H4 (cell line): ENCODE measurements around the gene ERBB4. TPM values are rescaled to one million over a fixed set of nuclear protein-coding genes. Genes with fewer than 3 reads are reported as not detected.
"Not testable (repeated sequence)": the region's sequence is repeated elsewhere in the genome, so short reads cannot be mapped to it uniquely, and the experiment has no call there.

ENCODE experiments used
- DNase-seq: peaks from one replicate; pipeline ENCODE4 v3.0.0-alpha.2; 2015; ENCODE audit warnings: low spot score
- total RNA-seq: library from RNA; depleted of rRNA; stranded (reverse); fragments of >200 nt; shearing (Covaris generic); gene quantifications from 2 replicates; pipeline ENCODE4 v1.2.3, GENCODE V29; 2014

Gene ERBB4
- total RNA-seq, 1 experiment from 2014 or later = 0.33 TPM

DNA sequence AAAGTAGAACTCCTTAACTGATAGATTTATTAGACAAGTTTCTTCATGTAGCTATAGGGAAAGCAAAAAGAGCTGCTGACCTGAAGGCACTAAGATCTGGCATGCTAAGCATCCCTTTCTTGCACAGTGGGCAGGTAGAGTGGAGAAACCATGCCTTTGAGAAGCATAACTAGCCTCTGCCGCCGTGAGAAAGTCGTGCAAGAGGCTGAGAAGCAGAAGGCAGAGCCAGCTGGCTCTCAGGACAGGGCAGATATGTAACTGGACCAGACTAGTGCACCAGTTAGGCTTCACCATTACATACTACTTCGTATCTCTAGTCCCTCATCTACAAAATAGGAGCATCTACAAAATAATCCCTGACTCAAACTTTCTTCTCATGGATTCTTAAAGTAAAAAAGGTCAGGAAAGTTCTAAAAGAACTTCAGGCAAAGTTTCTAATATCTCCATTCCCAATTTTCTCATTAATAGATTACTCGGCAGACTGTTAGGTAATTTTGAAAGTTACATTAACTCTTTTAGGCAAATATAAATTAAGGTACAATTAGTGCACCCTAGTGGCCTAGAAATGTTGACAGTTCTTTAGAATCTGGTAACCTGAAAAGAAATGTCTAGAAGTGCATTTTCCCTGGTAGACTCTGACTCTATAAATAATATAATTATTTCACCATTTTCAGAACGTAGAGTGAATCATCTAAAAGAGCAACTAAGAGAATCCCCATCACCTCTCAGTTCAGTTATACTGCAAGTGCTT lies 10.3 kb downstream of the ERBB4 start:
- DNase-seq = no peak

DNA sequence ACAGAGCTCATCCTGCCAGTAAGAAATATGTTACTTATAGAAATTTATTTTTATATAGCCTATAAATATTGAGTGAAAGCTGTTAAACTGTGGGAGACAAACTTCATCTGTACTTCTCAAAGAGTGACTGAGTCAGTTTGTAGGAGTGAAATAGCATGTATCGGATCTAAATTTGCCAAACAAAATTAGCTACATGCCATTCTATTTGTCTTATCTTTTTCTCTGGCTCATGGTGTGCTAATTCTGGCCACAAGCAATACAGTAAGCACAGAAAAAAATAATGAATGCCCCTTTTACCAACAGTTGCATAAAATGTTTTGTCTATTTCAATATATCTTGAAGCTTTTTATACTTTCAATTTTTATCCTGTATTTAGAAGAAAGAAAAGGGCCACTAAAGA lies 12.5 kb downstream of the ERBB4 start:
- no peak for DNase-seq

DNA sequence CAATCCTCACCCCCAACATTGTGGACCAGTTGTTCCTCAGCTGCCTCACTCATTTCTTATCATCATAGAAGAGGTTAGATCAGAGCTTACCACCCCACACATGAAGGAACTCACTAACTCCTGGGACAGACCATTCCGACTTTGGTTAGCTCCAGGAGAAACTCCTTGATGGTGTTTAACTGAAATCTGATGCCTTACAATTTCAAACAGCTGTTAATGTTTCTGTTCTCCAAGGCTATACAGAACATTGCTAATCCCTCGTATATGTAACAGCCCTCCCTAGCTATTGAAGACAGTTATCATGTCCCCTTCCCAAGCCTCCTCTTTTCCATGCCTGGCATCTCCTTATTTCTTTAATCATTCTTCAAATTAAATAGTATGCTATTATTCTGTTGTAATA lies 14.8 kb downstream of the ERBB4 start:
- no peak for DNase-seq

DNA sequence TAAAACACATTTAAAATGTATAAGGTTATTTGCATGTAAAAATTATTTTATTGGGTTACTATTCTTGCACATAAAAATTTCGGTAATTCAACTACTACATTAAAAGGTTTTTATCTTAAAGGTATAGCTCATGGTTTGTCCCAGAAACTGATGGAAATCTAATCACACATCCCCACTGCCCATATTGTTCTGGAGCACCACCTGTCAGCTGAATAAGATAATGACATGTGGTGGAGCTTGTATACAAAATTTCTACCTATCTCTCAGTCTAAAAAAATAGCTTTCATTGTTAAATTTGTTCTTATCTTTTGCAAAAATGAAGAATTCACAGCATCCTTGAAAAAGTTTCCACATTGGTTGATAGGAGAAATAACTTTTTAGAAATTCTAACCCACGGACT lies 18.3 kb downstream of the ERBB4 start:
- DNase-seq = peak; percentile 25

DNA sequence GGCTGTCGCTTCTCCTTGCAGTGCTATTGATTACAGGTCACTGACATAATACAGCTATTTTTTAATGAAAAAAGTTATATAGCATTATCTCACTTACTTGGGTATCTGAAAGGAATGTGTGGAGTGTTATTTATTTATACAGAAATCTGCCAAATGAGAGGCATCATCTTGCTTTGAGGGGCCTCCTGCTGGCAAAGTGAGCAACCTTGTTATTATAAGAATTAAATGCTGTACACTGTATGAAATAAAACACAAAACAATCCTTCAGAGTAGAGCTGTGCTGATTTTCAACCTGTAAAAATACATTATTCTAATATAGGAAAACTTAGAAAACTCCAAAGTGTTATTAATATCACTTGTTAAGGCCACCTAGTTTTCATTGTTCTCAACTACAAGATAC lies 20.9 kb downstream of the ERBB4 start:
- no peak for DNase-seq

DNA sequence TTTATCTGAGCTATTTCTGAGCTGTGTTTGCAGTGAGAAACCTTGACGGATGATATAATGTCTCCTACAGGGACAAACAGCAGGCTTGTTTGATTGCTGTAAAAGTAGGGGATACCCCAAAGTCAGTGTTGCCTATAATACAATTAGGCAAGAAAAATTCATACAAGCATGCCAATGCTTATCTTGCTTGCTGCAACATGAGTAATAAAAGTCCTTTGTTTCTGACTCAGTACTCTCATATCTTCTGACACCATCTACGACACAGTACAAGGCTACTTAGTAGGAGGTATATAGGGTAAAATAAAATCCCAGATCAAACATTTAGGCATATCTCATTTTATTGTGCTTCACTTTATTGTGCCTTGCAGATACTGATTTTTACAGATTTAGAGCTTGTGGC lies 33.0 kb downstream of the ERBB4 start:
- no peak for DNase-seq

DNA sequence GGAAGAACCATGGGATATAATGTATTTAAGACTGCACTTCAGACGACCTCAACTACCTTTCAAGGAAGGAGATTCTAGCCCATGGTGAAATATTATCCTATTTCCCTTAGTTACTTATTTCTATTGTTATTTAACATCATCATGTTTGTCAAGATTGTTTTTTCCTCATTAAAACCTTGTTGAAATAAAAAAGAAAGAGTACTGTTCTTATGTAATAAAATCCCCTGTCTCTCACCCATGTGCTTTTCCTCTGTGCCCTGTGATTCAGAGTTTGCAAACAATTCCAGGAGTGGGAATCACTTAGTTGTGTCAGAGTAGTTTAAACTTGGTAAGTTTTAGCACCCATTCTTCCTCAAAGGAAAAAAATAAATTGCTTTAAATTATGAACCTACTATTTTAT lies 43.6 kb downstream of the ERBB4 start:
- DNase-seq = no peak

DNA sequence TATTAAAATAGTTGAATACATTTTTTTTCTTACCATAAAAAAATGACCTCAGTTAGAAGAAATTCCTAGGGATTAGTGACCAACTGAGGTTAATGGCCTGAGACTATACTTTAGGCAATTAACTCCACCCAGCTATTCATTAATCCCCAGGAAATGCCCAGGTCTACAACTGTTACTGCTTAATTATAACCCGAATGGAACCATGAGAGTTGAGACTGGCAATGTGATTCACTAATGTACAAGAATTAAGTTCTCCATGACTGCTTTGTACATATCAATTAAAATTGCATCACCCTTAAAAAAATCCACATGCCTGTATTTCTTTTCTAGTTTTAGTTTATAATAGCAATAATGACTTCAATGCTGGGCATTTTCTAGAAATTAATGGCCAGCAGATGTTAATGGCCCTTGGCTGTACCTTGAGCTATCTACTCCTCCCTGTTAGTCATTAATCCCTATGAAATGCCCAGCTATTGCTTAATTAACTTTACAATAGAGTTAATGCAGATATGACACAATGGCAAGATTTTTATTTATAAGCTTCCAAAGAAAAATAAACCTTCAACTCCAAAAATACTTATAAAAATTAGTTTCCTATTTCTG lies 44.1 kb downstream of the ERBB4 start:
- DNase-seq = no peak

DNA sequence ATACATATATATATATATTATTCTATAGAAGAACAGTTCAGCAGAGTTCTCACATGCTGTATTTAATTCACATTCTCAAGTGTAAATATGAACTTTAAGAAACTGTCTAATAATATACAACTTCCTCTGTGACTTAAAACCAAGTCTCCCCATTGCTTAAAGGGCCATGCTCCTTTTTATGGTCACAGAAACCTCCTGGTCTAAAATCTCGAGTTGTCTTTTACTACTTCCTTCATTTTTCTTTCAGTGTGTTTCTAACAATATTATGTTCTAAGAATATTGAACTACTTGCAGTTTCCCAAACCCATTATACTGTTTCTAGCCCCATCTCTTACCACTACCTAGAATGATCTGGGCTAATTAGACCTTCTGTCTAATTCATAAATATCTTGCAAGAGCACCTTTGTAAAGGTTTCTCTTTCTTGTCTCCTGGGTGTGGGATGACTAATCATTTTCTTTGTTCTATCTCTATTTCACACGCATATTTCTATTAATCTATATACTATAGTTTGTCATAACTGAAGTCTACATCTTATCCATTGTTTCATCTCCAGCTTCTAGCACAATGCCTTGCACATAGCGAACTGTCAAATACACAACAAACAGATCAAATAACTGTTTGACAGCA lies 48.8 kb downstream of the ERBB4 start:
- no peak for DNase-seq

DNA sequence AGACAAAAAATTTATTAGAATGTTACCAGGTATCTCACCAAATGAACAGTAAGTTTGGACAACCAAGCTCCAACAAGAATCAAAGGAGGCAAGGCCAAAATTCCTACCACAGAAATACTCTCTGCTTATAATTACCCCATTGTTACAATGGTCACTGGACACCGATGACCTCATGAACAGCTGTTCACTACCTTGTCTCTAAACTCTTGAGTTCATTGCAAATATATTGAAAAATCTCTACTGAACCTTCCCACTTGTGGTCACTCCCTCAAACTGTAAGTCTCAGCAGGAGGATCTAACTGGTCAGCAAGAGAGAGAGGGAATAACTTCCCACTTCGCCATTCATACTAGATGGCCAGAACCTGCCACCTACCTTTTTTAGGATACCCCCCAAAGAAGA lies 50.0 kb downstream of the ERBB4 start:
- no peak for DNase-seq

DNA sequence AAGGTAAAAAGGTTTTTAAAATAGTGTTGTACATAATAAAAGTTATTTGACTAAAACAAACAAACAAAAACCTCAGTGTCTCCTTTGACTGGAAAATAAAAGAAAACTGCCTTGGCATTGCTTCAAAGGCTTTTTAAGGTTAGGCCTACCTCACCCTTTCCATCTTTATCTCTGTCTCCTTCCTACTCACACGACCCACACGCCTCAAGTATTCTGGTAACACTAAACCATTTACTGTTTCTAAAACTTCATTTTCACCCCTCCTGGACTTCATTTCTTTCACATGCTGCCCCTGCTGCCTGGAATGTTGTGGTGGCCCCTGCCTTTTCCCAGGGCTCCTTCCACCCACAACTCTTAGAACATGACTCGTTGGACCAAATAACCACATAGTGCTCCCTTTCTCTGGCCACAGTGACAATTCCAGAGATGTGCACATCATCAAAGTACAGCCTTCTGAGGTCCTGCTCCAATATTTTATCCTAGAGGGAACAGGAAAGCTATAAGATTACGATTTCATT lies 54.0 kb downstream of the ERBB4 start:
- no peak for DNase-seq

DNA sequence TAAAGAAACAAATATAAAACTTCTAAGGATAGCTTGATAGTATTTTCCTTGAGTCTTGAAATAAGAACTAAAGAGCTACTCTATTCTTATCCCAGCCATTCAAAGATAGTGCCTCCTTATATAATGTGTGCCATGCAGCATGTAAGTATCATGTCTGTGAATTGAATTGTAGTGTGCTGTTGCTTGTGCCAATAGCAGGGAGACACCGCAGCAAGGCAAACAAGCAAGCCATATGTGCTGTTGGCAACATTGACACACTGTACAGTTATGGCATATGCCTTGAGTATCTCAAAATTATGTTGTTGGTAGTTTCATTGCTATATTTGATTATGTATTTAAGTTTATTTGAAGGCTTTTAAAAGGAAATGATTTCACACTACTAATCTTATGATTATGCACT lies 58.2 kb downstream of the ERBB4 start:
- DNase-seq = no peak

DNA sequence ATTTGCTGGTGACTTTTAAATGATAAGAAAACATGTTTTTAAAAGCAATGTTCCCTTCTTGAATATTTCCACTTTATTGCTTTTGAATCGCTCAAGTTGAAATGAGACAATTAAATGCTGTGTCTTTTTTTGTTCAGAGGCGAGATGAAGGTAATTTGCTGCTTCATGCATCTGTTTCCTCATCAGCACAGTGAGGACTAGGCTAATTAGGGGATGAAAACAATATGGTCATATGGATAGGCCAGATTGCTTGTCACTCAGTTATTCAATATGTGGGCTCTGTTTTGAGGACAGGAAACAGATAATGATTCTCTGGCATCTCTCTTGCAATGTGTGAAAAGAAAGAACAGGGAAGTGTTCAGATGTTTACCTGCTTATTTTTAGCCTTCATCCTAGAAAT lies 61.0 kb downstream of the ERBB4 start:
- no peak for DNase-seq

DNA sequence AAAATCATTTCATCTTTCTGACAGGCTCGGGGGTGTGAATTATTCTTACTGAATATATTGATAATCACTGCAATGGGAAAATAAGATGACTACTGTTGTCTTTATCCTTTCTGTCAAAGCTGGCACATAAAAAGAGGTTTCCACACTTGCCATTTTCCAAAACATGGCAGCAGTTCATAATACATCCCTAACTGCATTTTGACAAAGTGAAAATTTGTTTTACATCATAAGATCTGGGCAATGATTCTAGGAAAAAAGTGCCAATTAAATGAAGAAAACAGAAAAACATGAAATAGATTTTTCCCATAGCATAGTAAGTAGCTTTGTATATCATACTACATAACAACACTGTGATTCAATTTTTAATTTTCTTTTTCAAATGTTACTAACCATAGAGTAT lies 65.4 kb downstream of the ERBB4 start:
- no peak for DNase-seq

DNA sequence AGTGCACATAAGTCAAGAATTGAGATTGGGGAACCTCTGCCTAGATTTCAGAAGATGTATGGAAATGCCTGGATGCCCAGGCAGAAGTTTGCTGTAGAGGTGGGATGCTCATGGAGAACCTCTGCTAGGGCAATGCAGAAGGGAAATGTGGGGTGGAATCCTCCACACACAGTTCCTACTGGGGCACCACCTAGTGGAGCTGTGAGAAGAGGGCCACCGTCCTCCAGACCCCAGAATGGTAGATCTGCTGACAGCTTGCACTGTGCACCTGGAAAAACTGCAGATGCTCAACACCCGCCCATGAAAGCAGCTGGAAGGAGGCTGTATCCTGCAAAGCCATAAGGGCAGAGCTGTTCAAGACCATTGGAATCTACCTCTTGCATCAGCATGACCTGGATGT lies 71.1 kb downstream of the ERBB4 start:
- not testable (repeated sequence) for DNase-seq

DNA sequence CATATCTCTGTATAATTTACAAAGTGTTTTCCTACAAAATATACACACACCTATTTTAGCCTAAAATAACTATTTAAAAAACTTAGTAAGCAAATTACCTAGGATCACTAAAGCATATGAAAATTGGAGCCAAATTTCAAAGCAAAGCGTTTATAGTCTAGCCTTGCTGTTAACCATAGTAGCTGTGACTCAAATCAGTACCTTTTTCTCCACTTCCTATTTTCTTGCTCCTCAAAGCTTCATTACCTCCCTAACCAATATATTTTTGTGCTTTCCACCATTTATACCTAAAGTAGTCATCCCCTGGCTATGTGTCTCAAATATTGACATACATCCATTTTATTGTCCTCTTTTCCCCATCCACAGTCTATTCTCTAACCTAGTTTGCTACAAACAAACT lies 73.1 kb downstream of the ERBB4 start:
- DNase-seq = no peak

DNA sequence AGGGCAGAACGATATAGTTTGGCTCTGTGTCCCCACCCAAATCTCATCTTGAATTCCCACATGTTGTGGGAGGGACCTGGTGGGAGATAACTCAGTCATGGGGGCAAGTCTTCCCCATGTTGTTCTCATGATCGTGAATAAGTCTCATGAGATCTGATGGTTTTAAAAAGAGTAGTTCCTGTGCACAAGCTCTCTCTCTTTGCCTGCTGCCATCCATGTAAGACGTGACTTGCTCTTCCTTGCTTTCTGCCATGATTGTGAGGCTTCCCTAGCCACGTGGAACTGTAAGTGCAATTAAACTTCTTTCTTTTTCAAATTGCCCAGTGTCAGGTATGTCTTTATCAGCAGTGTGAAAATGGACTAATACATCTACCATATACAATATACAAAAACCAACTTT lies 76.9 kb downstream of the ERBB4 start:
- DNase-seq = not testable (repeated sequence)

DNA sequence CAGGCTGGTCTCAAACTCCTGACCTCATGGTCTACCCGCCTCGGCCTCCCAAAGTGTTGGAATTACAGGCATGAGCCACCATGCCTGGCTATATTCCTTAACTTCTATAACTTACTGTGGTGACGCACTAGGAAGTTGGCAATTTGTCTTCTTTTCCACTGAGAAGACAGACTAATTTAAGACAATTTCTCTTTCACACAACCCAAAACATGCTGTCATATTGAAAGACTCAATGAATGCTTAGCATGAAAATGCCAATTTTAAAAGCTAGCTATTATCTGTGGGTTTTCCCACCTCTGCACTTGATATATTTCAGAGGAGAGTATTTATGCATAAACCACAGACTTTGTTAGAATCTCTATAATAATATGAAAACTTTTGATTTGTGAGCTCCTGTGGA lies 84.5 kb downstream of the ERBB4 start:
- no peak for DNase-seq

DNA sequence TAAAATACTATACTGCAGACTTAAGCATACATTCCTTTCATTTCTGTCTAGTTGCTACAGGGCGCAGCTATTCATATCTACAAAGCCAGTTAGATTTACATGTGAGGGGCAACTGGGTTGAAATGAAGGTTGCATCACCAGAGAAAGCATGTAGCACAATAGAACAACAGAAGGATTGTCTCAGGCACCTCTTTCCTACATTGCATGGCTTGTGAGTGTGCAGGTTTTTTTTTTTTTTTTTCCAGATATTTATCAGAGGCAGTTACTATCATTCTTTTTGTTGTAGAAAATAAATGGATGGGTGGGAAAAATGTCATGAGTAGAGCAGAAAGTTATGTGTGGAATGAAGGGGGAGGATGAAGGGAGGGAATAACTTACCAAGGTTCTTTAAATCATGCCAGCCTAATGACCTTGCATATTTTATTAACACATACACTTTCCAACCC lies 86.8 kb downstream of the ERBB4 start:
- DNase-seq = peak; percentile 49

DNA sequence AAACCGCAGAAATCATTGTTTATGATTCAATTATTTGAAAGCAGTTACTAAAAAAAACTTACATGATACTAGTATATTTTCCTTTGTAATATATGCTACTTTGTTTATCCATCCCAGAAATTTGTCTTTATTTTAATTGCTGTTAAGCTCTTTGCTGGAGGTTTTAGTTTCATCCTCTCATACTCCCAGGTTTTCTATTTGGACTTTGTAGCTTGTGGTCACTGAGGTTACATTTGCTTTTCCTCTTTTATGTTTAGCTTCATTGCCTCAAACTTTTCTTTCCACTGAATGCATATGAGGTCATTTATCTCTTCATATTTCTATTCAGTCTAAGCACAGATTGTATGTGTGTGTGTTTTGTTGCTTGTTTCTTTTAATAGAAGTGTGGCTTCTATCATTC lies 89.9 kb downstream of the ERBB4 start:
- DNase-seq = peak; percentile 47

DNA sequence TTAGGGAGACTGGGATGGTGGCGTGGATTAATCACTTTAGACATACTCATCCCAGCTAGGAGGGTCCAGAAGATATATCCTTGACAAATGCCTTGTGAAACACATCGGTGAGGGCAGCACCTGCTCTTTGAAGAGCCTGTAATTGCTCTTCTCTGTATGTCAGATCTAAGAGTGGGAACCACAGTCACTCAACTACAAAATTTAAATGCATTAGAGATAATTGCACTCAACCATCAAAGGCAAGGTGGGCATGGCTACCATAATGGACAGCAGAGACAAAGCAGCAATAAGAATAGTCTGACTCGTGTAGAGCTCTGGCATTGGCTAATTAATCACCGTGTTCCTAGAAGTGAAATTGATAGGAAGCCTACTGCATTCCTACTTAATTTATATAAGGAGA lies 96.8 kb downstream of the ERBB4 start:
- no peak for DNase-seq

DNA sequence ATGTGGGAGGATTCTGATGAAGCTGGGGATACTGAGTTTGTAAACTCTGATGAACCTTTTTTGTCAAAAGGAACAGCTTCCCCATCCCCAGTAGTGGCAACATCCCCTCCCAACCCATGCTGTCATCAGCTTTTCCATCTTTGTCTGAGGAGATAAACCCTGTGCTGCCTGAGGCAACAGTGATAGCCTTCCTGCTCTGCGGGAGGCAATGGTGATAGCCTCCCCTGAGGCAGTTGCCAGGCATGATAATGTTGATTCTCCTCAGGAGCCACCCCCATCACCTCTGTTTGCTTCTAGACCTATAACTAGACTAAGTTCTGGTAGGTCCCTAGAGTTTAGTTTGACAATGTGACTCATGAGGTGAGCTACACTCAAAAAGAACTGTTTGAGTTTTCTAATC lies 97.5 kb downstream of the ERBB4 start:
- DNase-seq = no peak
